Endodermal cell (in vitro differentiated cells): ENCODE results near the gene LRTM2. TPM values are rescaled to one million over a fixed set of nuclear protein-coding genes. Genes with fewer than 3 reads are reported as not detected.

ENCODE experiments used
- DNase-seq: peaks from one replicate; pipeline ENCODE4 v3.0.0-alpha.2; 2017
- H3K27ac ChIP-seq: 2 replicates; pipeline ENCODE4 v1.5.1; 2013; ENCODE audit warnings: mild to moderate bottlenecking, low read depth, low read length, moderate library complexity
- H3K27me3 ChIP-seq: 2 replicates; pipeline ENCODE4 v1.6.1; 2013; ENCODE audit warnings: mild to moderate bottlenecking, low read length, moderate library complexity; ENCODE audit not compliant: insufficient read depth, control insufficient read depth, poor library complexity, severe bottlenecking
- H3K36me3 ChIP-seq: 2 replicates; pipeline ENCODE4 v1.7.0; 2013; ENCODE audit warnings: mild to moderate bottlenecking, low read length, moderate library complexity; ENCODE audit not compliant: control insufficient read depth, insufficient read depth
- H3K4me1 ChIP-seq: one replicate; pipeline ENCODE4 v1.7.0; 2013; ENCODE audit warnings: low read length; ENCODE audit not compliant: control insufficient read depth, insufficient read depth
- H3K4me3 ChIP-seq: 2 replicates; pipeline ENCODE4 v1.5.1; 2013; ENCODE audit warnings: mild to moderate bottlenecking, low read length, moderate library complexity
- H3K9ac ChIP-seq: 2 replicates; pipeline ENCODE4 v1.6.1; 2013; ENCODE audit warnings: mild to moderate bottlenecking, low read length, moderate library complexity; ENCODE audit not compliant: poor library complexity, severe bottlenecking; ENCODE audit errors: extremely low read depth
- H3K9me3 ChIP-seq: 2 replicates; pipeline ENCODE4 v1.6.1; 2013; ENCODE audit warnings: mild to moderate bottlenecking, low read length, moderate library complexity; ENCODE audit not compliant: control insufficient read depth
- H3K27ac Mint-ChIP-seq: 2 replicates; pipeline ENCODE4 v1.8.0; 2020; ENCODE audit warnings: mixed read lengths
- H3K27me3 Mint-ChIP-seq: 2 replicates; pipeline ENCODE4 v1.8.0; 2021; ENCODE audit warnings: mild to moderate bottlenecking, mixed read lengths; ENCODE audit not compliant: insufficient read depth
- H3K36me3 Mint-ChIP-seq: 2 replicates; pipeline ENCODE4 v1.8.0; 2020; ENCODE audit warnings: low read depth, mixed read lengths
- H3K4me1 Mint-ChIP-seq: 2 replicates; pipeline ENCODE4 v1.8.0; 2020; ENCODE audit warnings: mixed read lengths
- H3K4me3 Mint-ChIP-seq: 2 replicates; pipeline ENCODE4 v1.8.0; 2020; ENCODE audit warnings: mild to moderate bottlenecking, moderate library complexity, mixed read lengths
- H3K9me3 Mint-ChIP-seq: 2 replicates; pipeline ENCODE4 v1.8.0; 2020; ENCODE audit warnings: mild to moderate bottlenecking, mixed read lengths
- CTCF ChIP-seq: fragments of 200-600 bp; sonication (generic); conservative IDR thresholded peaks from 2 replicates; pipeline ENCODE4 v1.5.0; 2021; ENCODE audit warnings: antibody characterized with exemption, mild to moderate bottlenecking
- WGBS, 2 experiments: methylation state at CpG; one replicate each; pipeline versions ENCODE4 v1.1.5 to v1.1.7; 2013; ENCODE audit warnings: missing lambda C conversion rate in 2 of 2, mixed read lengths in 1 of 2; ENCODE audit not compliant: insufficient coverage in 1 of 2, insufficient read length in 1 of 2; 5-methylcytosine and 5-hydroxymethylcytosine counted together
- total RNA-seq, 2 donors: library from RNA; stranded (reverse); fragmentation: NEBNext Ultra II Directional in 1 of 2; extraction: Animal tissue kit (Norgen Biotek cat#: 25700) in 1 of 2; gene quantifications; 2 replicates in 1 of 2; 3 replicates in 1 of 2; pipeline ENCODE4 v1.2.1, GENCODE V29; 2021

LRTM2 gene
- total RNA-seq, 2 donors from 2014 or later, result 0.40 TPM

- Mint-ChIP-seq H3K4me3 (no peak overlapping the region), H3K4me1 (peaks cover 5% of the 10 kb centered on the region), H3K27me3 (no peaks in the 10 kb centered on the region), H3K27ac (no peak overlapping the region), H3K9me3 (no peaks in the 10 kb centered on the region), H3K36me3 (no peaks in the 10 kb centered on the region)
- H3K9me3 ChIP-seq, result no peaks in the 10 kb centered on the region
- WGBS, 2 experiments, result 88 to 94% methylated on average over 5 to 6 of the region's 7 CpGs
- no peak for TF ChIP-seq CTCF
- H3K9ac ChIP-seq, result no peak overlapping the region
- no peak overlapping the region for H3K27ac ChIP-seq
- no peaks in the 10 kb centered on the region for H3K36me3 ChIP-seq
- DNase-seq, result no peak
- H3K4me1 ChIP-seq, result no peaks in the 10 kb centered on the region
- H3K4me3 ChIP-seq, result no peak overlapping the region
- H3K27me3 ChIP-seq, result no peaks in the 10 kb centered on the region
Observed at GRCh38 chr12:1803736-1804135, 16.6 kb upstream of the LRTM2 start.

- Histone ChIP-seq H3K27ac (no peak overlapping the region), H3K4me1 (no peaks in the 10 kb centered on the region), H3K36me3 (no peaks in the 10 kb centered on the region), H3K4me3 (no peak overlapping the region), H3K27me3 (no peaks in the 10 kb centered on the region), H3K9ac (no peak overlapping the region), H3K9me3 (no peaks in the 10 kb centered on the region)
- Mint-ChIP-seq H3K4me1 (peaks cover 5% of the 10 kb centered on the region), H3K9me3 (no peaks in the 10 kb centered on the region), H3K27ac (no peak overlapping the region), H3K36me3 (no peaks in the 10 kb centered on the region), H3K4me3 (no peak overlapping the region), H3K27me3 (no peaks in the 10 kb centered on the region)
- TF ChIP-seq CTCF, result no peak
- peak; percentile 98 for DNase-seq
- 59% methylated on average over 20 to 25 of the region's 25 CpGs for WGBS, 2 experiments
Observed at GRCh38 chr12:1804545-1805332, 15.6 kb upstream of the LRTM2 start.

GRCh38 chr12:1805441-1806081 is 14.8 kb upstream of the LRTM2 start:
- Histone ChIP-seq H3K36me3 (no peaks in the 10 kb centered on the region), H3K4me1 (no peaks in the 10 kb centered on the region), H3K9ac (no peak overlapping the region), H3K9me3 (no peaks in the 10 kb centered on the region), H3K27ac (no peak overlapping the region), H3K4me3 (no peak overlapping the region), H3K27me3 (no peaks in the 10 kb centered on the region)
- H3K27me3 Mint-ChIP-seq, result no peaks in the 10 kb centered on the region
- H3K4me3 Mint-ChIP-seq, result no peak overlapping the region
- no peak for DNase-seq
- H3K9me3 Mint-ChIP-seq, result no peaks in the 10 kb centered on the region
- H3K4me1 Mint-ChIP-seq, result peaks cover 4% of the 10 kb centered on the region
- H3K36me3 Mint-ChIP-seq, result no peaks in the 10 kb centered on the region
- TF ChIP-seq CTCF, result no peak
- H3K27ac Mint-ChIP-seq, result no peak overlapping the region
- 92 to 96% methylated on average over 16 of the region's 16 CpGs for WGBS, 2 experiments
